Measurements from ENCODE around the gene MYO9B. TPM values are rescaled to one million over a fixed set of nuclear protein-coding genes. Genes with fewer than 3 reads are reported as not detected.

The MYO9B gene
- total and polyA plus RNA-seq, 2 of the 13 experiments (the other 11 are each of a cell fraction or from before 2014, with no cell fraction given), result 18.0 to 18.3 TPM

GRCh38 chr19:17088552-17088951 is 13.0 kb downstream of the MYO9B start:
- no peaks in the 10 kb centered on the region for H4K20me1 ChIP-seq (ENCODE audit: insufficient read depth, low read length)
- H3K4me1 ChIP-seq (ENCODE audit: insufficient read depth, low read length), result peaks cover 6% of the 10 kb centered on the region; the same call in 1 of the 2 replicates
- POLR2A ChIA-PET, result no interaction called here
- DNase-seq (ENCODE audit: low spot score), result no peak
- no TSS peak for BruUV-seq (replicated peaks)
- intact Hi-C loops (cut with micrococcal nuclease; ENCODE audit: unreplicated experiment), result no loop called here
- no peak overlapping the region for H3K27ac ChIP-seq (ENCODE audit: extremely low read length, insufficient read depth, low read length)
- FAIRE-seq, result no peak
- H3K79me2 ChIP-seq (ENCODE audit: insufficient read depth, low read length), result peaks cover 30% of the 10 kb centered on the region
- no peak overlapping the region for H3K4me3 ChIP-seq (replicated peaks in 1 of 3; ENCODE audit: insufficient read depth in 1 of 3, low read depth in 2 of 3, low read length in 3 of 3)
- H3K27me3 ChIP-seq (ENCODE audit: control insufficient read depth in 1 of 2, insufficient read depth in 2 of 2, low read length in 2 of 2), result no peaks in the 10 kb centered on the region
- in situ Hi-C loops (cut with HindIII; ENCODE audit: extremely low pct_ligation_motif_present, low pct_unique_long_range_greater_than_20kb), result no loop called here
- ATAC-seq, result no peak
- H3K9me3 ChIP-seq (ENCODE audit: low read length), result no peaks in the 10 kb centered on the region
- peaks cover 0 to 9% of the 10 kb centered on the region in 2 experiments; a peak in 2 of 5 replicates for H3K36me3 ChIP-seq (replicated peaks in 1 of 2; ENCODE audit: control insufficient read depth in 1 of 2, insufficient read depth in 2 of 2, low read length in 2 of 2)
- 87% methylated on average over 5 of the region's 5 CpGs for WGBS (ENCODE audit: low lambda C conversion rate)
- no peak overlapping the region for H3K9ac ChIP-seq (ENCODE audit: insufficient read depth, low read depth, low read length)
- H3K4me2 ChIP-seq (ENCODE audit: low read depth, low read length), result no peak overlapping the region
- CTCF ChIA-PET (ENCODE audit: low intra/inter-chr PET ratio, low total read pairs), result no interaction called here
- no peak for TF ChIP-seq ZBTB7A (CRISPR knock-in tag; IDR thresholded peaks at IDR 0.05)
- TF ChIP-seq, protein P1, sequence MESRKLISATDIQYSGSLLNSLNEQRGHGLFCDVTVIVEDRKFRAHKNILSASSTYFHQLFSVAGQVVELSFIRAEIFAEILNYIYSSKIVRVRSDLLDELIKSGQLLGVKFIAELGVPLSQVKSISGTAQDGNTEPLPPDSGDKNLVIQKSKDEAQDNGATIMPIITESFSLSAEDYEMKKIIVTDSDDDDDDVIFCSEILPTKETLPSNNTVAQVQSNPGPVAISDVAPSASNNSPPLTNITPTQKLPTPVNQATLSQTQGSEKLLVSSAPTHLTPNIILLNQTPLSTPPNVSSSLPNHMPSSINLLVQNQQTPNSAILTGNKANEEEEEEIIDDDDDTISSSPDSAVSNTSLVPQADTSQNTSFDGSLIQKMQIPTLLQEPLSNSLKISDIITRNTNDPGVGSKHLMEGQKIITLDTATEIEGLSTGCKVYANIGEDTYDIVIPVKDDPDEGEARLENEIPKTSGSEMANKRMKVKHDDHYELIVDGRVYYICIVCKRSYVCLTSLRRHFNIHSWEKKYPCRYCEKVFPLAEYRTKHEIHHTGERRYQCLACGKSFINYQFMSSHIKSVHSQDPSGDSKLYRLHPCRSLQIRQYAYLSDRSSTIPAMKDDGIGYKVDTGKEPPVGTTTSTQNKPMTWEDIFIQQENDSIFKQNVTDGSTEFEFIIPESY (CRISPR knock-in tag; IDR thresholded peaks at IDR 0.05), result peak; percentile 62; the same call in 1 of the 2 replicates
- no peak overlapping the region for H2AFZ ChIP-seq (ENCODE audit: low read length)

GRCh38 chr19:17090583-17090982 is 15.0 kb downstream of the MYO9B start:
- no peak overlapping the region for H2AFZ ChIP-seq (ENCODE audit: low read length)
- H3K9me3 ChIP-seq (ENCODE audit: low read length), result no peaks in the 10 kb centered on the region
- H3K27me3 ChIP-seq (ENCODE audit: control insufficient read depth in 1 of 2, insufficient read depth in 2 of 2, low read length in 2 of 2), result no peaks in the 10 kb centered on the region
- DNase-seq (ENCODE audit: low spot score) (no peak), ATAC-seq (no peak), FAIRE-seq (no peak)
- 99% methylated on average over 9 of the region's 9 CpGs for WGBS (ENCODE audit: low lambda C conversion rate)
- H3K9ac ChIP-seq (ENCODE audit: insufficient read depth, low read depth, low read length), result no peak overlapping the region
- H3K4me3 ChIP-seq (replicated peaks in 1 of 3; ENCODE audit: insufficient read depth in 1 of 3, low read depth in 2 of 3, low read length in 3 of 3), result no peak overlapping the region
- H3K79me2 ChIP-seq (ENCODE audit: insufficient read depth, low read length), result peaks cover 26% of the 10 kb centered on the region
- H3K36me3 ChIP-seq (replicated peaks in 1 of 2; ENCODE audit: control insufficient read depth in 1 of 2, insufficient read depth in 2 of 2, low read length in 2 of 2), result peaks cover 0 to 9% of the 10 kb centered on the region in 2 experiments; a peak in 2 of 5 replicates
- intact Hi-C loops (cut with micrococcal nuclease; ENCODE audit: unreplicated experiment) (no loop called here), in situ Hi-C loops (cut with HindIII; ENCODE audit: extremely low pct_ligation_motif_present, low pct_unique_long_range_greater_than_20kb) (no loop called here)
- ChIA-PET CTCF (ENCODE audit: low intra/inter-chr PET ratio, low total read pairs) (no interaction called here), POLR2A (no interaction called here)
- no peaks in the 10 kb centered on the region for H4K20me1 ChIP-seq (ENCODE audit: insufficient read depth, low read length)
- no peak for TF ChIP-seq ZNF580 (CRISPR knock-in tag; IDR thresholded peaks at IDR 0.05; ENCODE audit: borderline replicate concordance, low read depth)
- no peak for TF ChIP-seq ZNF18 (CRISPR knock-in tag; IDR thresholded peaks at IDR 0.05; ENCODE audit: insufficient replicate concordance)
- no peak for TF ChIP-seq ELF1 (CRISPR knock-in tag; IDR thresholded peaks at IDR 0.05)
- TF ChIP-seq, protein P2, sequence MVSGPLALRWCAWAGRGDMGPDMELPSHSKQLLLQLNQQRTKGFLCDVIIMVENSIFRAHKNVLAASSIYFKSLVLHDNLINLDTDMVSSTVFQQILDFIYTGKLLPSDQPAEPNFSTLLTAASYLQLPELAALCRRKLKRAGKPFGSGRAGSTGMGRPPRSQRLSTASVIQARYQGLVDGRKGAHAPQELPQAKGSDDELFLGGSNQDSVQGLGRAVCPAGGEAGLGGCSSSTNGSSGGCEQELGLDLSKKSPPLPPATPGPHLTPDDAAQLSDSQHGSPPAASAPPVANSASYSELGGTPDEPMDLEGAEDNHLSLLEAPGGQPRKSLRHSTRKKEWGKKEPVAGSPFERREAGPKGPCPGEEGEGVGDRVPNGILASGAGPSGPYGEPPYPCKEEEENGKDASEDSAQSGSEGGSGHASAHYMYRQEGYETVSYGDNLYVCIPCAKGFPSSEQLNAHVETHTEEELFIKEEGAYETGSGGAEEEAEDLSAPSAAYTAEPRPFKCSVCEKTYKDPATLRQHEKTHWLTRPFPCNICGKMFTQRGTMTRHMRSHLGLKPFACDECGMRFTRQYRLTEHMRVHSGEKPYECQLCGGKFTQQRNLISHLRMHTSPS (CRISPR knock-in tag; IDR thresholded peaks at IDR 0.05; ENCODE audit: low read depth), result no peak
- no peak for TF ChIP-seq LCORL (IDR thresholded peaks at IDR 0.05)
- no peak for TF ChIP-seq LCORL (CRISPR knock-in tag; IDR thresholded peaks at IDR 0.05)
- H3K4me1 ChIP-seq (ENCODE audit: insufficient read depth, low read length), result peaks cover 11% of the 10 kb centered on the region; the same call in 1 of the 2 replicates
- H3K4me2 ChIP-seq (ENCODE audit: low read depth, low read length), result no peak overlapping the region
- BruUV-seq (replicated peaks), result no TSS peak
- no peak overlapping the region for H3K27ac ChIP-seq (ENCODE audit: extremely low read length, insufficient read depth, low read length)
